GM10248 (cell line): ENCODE data around the gene ZFAND2A.
"Not testable (repeated sequence)": the region's sequence is repeated elsewhere in the genome, so short reads cannot be mapped to it uniquely, and the experiment has no call there.

Experiments used
- CTCF ChIA-PET: fragments of 300-600 bp; sonication (Branson Sonifier 250); formaldehyde crosslinking; extraction: SDS; loops from one replicate; lab custom pipeline; 2021; ENCODE audit warnings: antibody characterized with exemption; lab: Yijun Ruan, JAX
- POLR2A ChIA-PET: fragments of 350-650 bp; sonication (Branson Sonifier 250); formaldehyde crosslinking; extraction: SDS; loops from one replicate; lab custom pipeline; 2020; ENCODE audit warnings: antibody characterized with exemption; lab: Yijun Ruan, JAX
- DNase-seq: peaks from one replicate; pipeline ENCODE4 v3.0.0; 2012; ENCODE audit errors: extremely low spot score
- CTCF ChIP-seq: IDR thresholded peaks from 2 replicates; pipeline ENCODE4 v1.5.1; 2012; ENCODE audit warnings: mild to moderate bottlenecking, low read depth; ENCODE audit errors: extremely low read depth, missing control alignments, control extremely low read depth

Gene ZFAND2A

GRCh38 chr7:1158203-1159126, 1.5 kb downstream of the ZFAND2A start:
- POLR2A ChIA-PET: interaction anchor here (0.6 kb wide), 2 partner anchors 140 to 1079 kb away, joined by 5 to 10 read pairs; no protein-coding TSS in a partner anchor
- no peak for TF ChIP-seq CTCF
- no peak for DNase-seq
- CTCF ChIA-PET: interaction anchor here (1.1 to 2.3 kb wide), 9 partner anchors 12 to 165 kb away, joined by 3 to 9 read pairs (median 4); partner anchors contain the start of genes GPER1 and GPR146

- POLR2A ChIA-PET: no interaction called here
- no peak for DNase-seq
- TF ChIP-seq CTCF: no peak
- CTCF ChIA-PET: interaction anchor here (1.6 to 3.4 kb wide), 3 partner anchors 19 to 164 kb away, joined by 4 to 11 read pairs (median 5); a partner anchor contains a TSS
Observed at GRCh38 chr7:1156782-1157535, 3.0 kb downstream of the ZFAND2A start.

- DNase-seq: not testable (repeated sequence)
- CTCF ChIA-PET: interaction anchor here (1.6 to 3.4 kb wide), 3 partner anchors 18 to 163 kb away, joined by 4 to 11 read pairs (median 5); a partner anchor contains a TSS
- POLR2A ChIA-PET: interaction anchor here (0.5 kb wide), 1 partner anchor 343 kb away, joined by 4 read pairs; no protein-coding TSS in a partner anchor
Observed at GRCh38 chr7:1155818-1156781, 3.9 kb downstream of the ZFAND2A start.

GRCh38 chr7:1154172-1154739, 5.7 kb downstream of the ZFAND2A start:
- ChIA-PET CTCF (interaction anchor here (1.3 to 3.4 kb wide), 4 partner anchors 11 to 161 kb away, joined by 3 to 11 read pairs (median 7); no protein-coding TSS in a partner anchor), POLR2A (no interaction called here)
- TF ChIP-seq CTCF: no peak
- no peak for DNase-seq

- POLR2A ChIA-PET: no interaction called here
- no peak for TF ChIP-seq CTCF
- no peak for DNase-seq
- CTCF ChIA-PET: interaction anchor here (0.7 to 1.9 kb wide), 5 partner anchors 9 to 159 kb away, joined by 4 to 9 read pairs (median 5); no protein-coding TSS in a partner anchor
Observed at GRCh38 chr7:1152492-1152891, 7.5 kb downstream of the ZFAND2A start.
